ENCODE results near the gene JAKMIP1. TPM values are rescaled to one million over a fixed set of nuclear protein-coding genes. Genes with fewer than 3 reads are reported as not detected.

Gene JAKMIP1
- total RNA-seq, 2 experiments from 2014 or later: 5.6 to 6.3 TPM

DNA sequence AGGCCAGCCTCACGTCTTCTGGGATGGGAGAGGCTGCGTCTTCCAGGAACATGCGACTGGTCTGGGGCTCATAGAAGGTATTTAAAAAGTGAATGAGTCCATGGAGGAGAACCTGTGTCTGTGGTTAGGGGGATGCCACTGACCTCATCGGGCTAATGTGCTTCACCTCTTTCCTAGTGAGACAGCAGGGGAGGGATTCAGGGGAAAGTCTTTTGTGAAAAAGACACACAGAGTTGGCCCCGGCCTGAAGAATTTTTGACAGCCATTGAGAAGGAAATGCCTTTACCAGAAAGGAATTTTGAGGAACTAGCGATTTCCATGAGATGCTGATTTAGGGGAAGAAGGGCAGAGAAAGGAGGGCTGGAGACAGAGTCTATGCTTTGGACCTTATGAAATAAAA is 171.1 kb downstream of the JAKMIP1 start:
- no peak for DNase-seq
- TF ChIP-seq, protein P1, sequence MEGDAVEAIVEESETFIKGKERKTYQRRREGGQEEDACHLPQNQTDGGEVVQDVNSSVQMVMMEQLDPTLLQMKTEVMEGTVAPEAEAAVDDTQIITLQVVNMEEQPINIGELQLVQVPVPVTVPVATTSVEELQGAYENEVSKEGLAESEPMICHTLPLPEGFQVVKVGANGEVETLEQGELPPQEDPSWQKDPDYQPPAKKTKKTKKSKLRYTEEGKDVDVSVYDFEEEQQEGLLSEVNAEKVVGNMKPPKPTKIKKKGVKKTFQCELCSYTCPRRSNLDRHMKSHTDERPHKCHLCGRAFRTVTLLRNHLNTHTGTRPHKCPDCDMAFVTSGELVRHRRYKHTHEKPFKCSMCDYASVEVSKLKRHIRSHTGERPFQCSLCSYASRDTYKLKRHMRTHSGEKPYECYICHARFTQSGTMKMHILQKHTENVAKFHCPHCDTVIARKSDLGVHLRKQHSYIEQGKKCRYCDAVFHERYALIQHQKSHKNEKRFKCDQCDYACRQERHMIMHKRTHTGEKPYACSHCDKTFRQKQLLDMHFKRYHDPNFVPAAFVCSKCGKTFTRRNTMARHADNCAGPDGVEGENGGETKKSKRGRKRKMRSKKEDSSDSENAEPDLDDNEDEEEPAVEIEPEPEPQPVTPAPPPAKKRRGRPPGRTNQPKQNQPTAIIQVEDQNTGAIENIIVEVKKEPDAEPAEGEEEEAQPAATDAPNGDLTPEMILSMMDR (IDR thresholded peaks at IDR 0.05): no peak
- Mint-ChIP-seq H3K27me3 (no peaks in the 10 kb centered on the region), H3K9me3 (no peaks in the 10 kb centered on the region), H3K27ac (no peak overlapping the region), H3K4me1 (ENCODE audit: low read depth) (no peaks in the 10 kb centered on the region), H3K4me3 (no peak overlapping the region), H3K36me3 (ENCODE audit: low read depth) (no peaks in the 10 kb centered on the region)
- intact Hi-C loops (cut with micrococcal nuclease): no loop called here
- ChIA-PET POLR2A (interaction anchor here (0.6 kb wide), 1 partner anchor 269 kb away, joined by 3 read pairs; no protein-coding TSS in a partner anchor), CTCF (interaction anchor here (1.7 kb wide), 1 partner anchor 31 kb away, joined by 3 read pairs; no protein-coding TSS in a partner anchor)
- no peak for ATAC-seq

DNA sequence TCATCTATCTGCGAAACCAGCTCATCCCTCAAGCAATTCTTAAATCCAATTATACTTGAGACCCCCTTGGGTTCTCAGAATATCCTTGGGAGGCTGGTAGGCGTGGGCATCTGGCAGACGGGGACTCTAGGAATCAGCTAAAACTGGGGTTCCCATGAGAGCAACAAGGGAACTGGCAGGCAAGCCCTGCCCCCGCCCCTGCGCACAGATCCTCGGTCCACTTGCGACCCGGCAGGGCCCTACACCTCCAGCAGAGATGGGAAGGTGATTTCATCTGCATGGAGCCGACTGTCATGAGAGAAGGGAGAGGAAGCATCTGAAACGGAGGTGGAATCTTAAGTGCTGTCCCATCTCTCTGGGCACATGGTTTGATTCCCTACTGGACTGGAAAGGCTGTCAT is 172.2 kb downstream of the JAKMIP1 start:
- TF ChIP-seq, protein P1 (IDR thresholded peaks at IDR 0.05): no peak
- no peak overlapping the region for H3K4me3 Mint-ChIP-seq
- H3K27me3 Mint-ChIP-seq: no peaks in the 10 kb centered on the region
- intact Hi-C loops (cut with micrococcal nuclease): no loop called here
- H3K4me1 Mint-ChIP-seq (ENCODE audit: low read depth): no peaks in the 10 kb centered on the region
- ChIA-PET CTCF (interaction anchor here (1.7 kb wide), 1 partner anchor 30 kb away, joined by 3 read pairs; no protein-coding TSS in a partner anchor), POLR2A (no interaction called here)
- H3K27ac Mint-ChIP-seq: no peak overlapping the region
- no peaks in the 10 kb centered on the region for H3K36me3 Mint-ChIP-seq (ENCODE audit: low read depth)
- H3K9me3 Mint-ChIP-seq: no peaks in the 10 kb centered on the region
- no peak for DNase-seq
- ATAC-seq: no peak

DNA sequence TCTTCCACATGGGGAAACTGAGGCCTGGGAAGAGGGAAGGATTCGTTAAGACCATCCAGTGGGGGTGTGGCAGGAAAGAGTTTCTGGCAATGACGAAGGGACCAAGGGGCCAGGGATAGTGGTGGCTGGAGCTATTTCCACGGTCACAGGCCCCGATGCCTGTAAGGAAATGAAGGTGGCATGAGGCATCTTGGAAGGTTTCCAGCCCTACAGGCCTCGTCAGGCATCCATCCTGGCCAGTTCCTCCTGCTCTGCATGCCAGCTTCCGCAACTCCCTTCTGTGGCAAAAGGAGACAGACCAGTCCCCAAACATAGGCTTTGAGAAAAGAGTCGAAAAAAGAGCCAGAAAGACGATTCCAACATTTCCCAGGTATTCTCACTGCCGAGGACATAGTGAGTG is 173.0 kb downstream of the JAKMIP1 start:
- CTCF ChIA-PET: interaction anchor here (1.3 to 1.7 kb wide), 2 partner anchors 9 to 30 kb away, joined by 3 to 4 read pairs; partner anchors contain the start of gene C4orf50

GRCh38 chr4:6024313-6024960 is 175.9 kb downstream of the JAKMIP1 start:
- ATAC-seq (no peak), DNase-seq (no peak)
- Mint-ChIP-seq H3K9me3 (no peaks in the 10 kb centered on the region), H3K27me3 (no peaks in the 10 kb centered on the region), H3K4me1 (ENCODE audit: low read depth) (no peaks in the 10 kb centered on the region), H3K27ac (no peak overlapping the region), H3K36me3 (ENCODE audit: low read depth) (no peaks in the 10 kb centered on the region), H3K4me3 (no peak overlapping the region)
- ChIA-PET CTCF (no interaction called here), POLR2A (interaction anchor here (0.7 kb wide), 1 partner anchor 776 kb away, joined by 5 read pairs; no protein-coding TSS in a partner anchor)
- intact Hi-C loops (cut with micrococcal nuclease): no loop called here
- TF ChIP-seq, protein P1 (IDR thresholded peaks at IDR 0.05): no peak

More for the DNA sequence above, 173.0 kb downstream of the JAKMIP1 start:
- no peaks in the 10 kb centered on the region for H3K4me1 Mint-ChIP-seq (ENCODE audit: low read depth)
- H3K27me3 Mint-ChIP-seq: no peaks in the 10 kb centered on the region
- no peaks in the 10 kb centered on the region for H3K36me3 Mint-ChIP-seq (ENCODE audit: low read depth)
- intact Hi-C loops (cut with micrococcal nuclease): no loop called here
- H3K9me3 Mint-ChIP-seq: no peaks in the 10 kb centered on the region
- no peak overlapping the region for H3K4me3 Mint-ChIP-seq
- no peak overlapping the region for H3K27ac Mint-ChIP-seq
- POLR2A ChIA-PET: no interaction called here
- no peak for ATAC-seq
- TF ChIP-seq, protein P1 (IDR thresholded peaks at IDR 0.05): no peak
- DNase-seq: no peak

DNA sequence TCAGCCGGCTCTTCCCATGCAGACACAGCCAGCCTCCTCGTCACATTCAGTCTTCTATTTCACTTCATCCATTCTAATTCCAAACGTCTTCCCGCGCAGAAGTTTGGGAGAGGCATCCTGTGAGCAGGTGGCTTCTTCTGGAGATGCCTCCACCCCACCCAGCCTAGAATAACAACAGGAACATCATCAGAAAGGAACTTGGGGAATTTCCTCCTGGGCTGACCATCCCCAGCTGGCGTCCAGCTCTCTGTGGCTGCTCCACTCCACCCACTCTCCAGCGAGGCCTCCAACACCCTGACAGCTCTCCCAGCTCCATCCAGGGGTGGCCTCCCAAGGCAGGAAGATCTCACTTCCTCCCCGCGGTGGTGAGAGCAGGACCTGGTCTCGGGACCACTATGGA is 176.6 kb downstream of the JAKMIP1 start:
- no peak for DNase-seq
- Mint-ChIP-seq H3K27me3 (peaks cover 6% of the 10 kb centered on the region), H3K4me1 (ENCODE audit: low read depth) (no peaks in the 10 kb centered on the region), H3K36me3 (ENCODE audit: low read depth) (no peaks in the 10 kb centered on the region), H3K9me3 (no peaks in the 10 kb centered on the region), H3K27ac (no peak overlapping the region), H3K4me3 (no peak overlapping the region)
- no peak for ATAC-seq
- intact Hi-C loops (cut with micrococcal nuclease): no loop called here
- TF ChIP-seq, protein P1 (IDR thresholded peaks at IDR 0.05): no peak
- ChIA-PET CTCF (no interaction called here), POLR2A (no interaction called here)
